ENCODE measurements around the gene DNAH9.

The DNAH9 gene

DNA sequence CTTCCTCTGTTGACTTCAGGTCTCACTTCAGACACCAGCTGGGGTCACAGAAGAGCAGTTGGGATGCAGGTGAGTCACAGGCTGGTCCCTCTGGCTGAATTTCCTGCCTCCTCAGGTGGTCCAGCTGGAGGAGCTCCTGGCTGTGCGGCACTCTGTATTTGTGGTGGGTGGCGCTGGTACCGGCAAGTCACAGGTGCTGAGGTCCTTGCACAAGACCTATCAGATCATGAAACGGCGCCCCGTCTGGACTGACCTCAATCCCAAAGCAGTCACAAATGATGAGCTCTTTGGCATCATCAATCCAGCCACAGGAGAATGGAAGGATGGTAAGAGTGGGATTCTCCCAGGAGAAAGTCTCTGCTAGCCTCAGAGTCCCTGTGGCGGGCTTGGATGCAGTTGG, 149.2 kb downstream of the DNAH9 start:
- Histone ChIP-seq H3K27me3 (no peaks in the 10 kb centered on the region), H3K4me1 (no peaks in the 10 kb centered on the region), H3K9me3 (no peaks in the 10 kb centered on the region), H3K36me3 (no peaks in the 10 kb centered on the region), H3K4me3 (ENCODE audit: low read depth, low read length) (no peak overlapping the region)
- no peak for TF ChIP-seq CTCF (IDR thresholded peaks at IDR 0.05; ENCODE audit: low read depth, low read length)
- no peak for DNase-seq

GRCh38 chr17:11757815-11758214, 159.5 kb downstream of the DNAH9 start:
- no peak for TF ChIP-seq CTCF (IDR thresholded peaks at IDR 0.05; ENCODE audit: low read depth, low read length)
- Histone ChIP-seq H3K9me3 (no peaks in the 10 kb centered on the region), H3K27me3 (no peaks in the 10 kb centered on the region), H3K36me3 (no peaks in the 10 kb centered on the region), H3K4me1 (no peaks in the 10 kb centered on the region), H3K4me3 (ENCODE audit: low read depth, low read length) (no peak overlapping the region)
- DNase-seq, result no peak

GRCh38 chr17:11768106-11768505, 169.8 kb downstream of the DNAH9 start:
- Histone ChIP-seq H3K27me3 (no peaks in the 10 kb centered on the region), H3K4me3 (ENCODE audit: low read depth, low read length) (no peak overlapping the region), H3K4me1 (no peaks in the 10 kb centered on the region), H3K36me3 (no peaks in the 10 kb centered on the region), H3K9me3 (no peaks in the 10 kb centered on the region)
- no peak for DNase-seq
- TF ChIP-seq CTCF (IDR thresholded peaks at IDR 0.05; ENCODE audit: low read depth, low read length), result no peak

DNA sequence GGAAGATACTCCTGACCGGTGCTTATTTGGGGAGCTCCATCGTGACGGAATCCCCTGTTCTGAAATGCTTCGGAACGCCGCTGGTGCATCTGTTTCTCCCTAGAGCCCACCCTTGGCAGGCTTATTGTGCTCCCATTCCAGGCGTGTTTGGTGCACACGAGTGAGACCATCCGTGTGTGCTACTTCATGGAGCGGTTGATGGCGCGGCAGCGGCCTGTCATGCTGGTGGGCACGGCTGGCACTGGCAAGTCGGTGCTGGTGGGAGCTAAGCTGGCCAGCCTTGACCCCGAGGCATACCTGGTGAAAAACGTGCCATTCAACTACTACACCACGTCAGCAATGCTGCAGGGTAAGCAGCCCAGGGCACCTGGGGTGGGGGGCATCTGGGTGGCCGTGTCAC, 170.7 kb downstream of the DNAH9 start:
- no peaks in the 10 kb centered on the region for H3K9me3 ChIP-seq
- no peak for TF ChIP-seq CTCF (IDR thresholded peaks at IDR 0.05; ENCODE audit: low read depth, low read length)
- H3K4me3 ChIP-seq (ENCODE audit: low read depth, low read length), result no peak overlapping the region
- H3K4me1 ChIP-seq, result no peaks in the 10 kb centered on the region
- H3K27me3 ChIP-seq, result no peaks in the 10 kb centered on the region
- no peak for DNase-seq
- H3K36me3 ChIP-seq, result no peaks in the 10 kb centered on the region

DNA sequence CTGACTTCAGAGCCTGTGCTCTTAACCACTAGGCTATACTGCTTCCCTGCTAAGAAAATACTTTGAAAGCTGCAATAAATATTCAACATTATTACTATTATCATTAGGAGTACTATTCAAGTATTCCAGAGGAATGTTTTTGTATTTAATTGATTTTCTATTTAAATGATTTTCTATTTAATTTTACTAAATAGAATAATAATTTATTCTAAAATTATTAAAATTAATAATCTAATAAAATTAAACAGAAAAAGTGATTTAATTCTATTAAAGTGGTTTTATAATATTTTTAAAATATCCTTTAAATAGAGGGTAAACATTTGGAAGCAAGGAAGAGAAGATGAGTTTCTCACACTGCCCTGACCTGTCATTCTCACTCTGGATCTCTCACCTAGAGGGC, 173.8 kb downstream of the DNAH9 start:
- no peak for DNase-seq
- no peaks in the 10 kb centered on the region for H3K36me3 ChIP-seq
- H3K9me3 ChIP-seq, result no peaks in the 10 kb centered on the region
- H3K4me1 ChIP-seq, result no peaks in the 10 kb centered on the region
- TF ChIP-seq CTCF (IDR thresholded peaks at IDR 0.05; ENCODE audit: low read depth, low read length), result no peak
- no peak overlapping the region for H3K4me3 ChIP-seq (ENCODE audit: low read depth, low read length)
- H3K27me3 ChIP-seq, result no peaks in the 10 kb centered on the region

DNA sequence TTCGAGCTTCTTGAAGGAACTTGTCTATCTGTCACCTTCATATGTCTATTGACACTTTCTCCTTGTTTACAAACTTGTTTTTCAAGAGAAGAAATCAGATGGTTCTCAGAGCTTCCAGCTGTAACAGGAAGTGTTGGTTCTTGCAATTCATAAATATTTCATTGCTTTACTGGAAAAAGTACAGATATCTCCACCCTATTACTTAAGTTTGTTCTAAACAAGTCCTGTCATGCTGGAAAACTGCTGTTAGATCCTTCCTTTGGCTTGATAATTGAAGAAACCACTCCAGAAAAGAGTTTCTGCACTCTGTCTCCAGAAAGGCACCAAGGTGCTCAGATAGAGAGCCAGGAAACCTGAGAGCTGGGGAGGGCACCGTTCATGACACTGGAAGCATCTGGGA, 181.6 kb downstream of the DNAH9 start:
- Histone ChIP-seq H3K4me1 (no peaks in the 10 kb centered on the region), H3K36me3 (no peaks in the 10 kb centered on the region), H3K27me3 (no peaks in the 10 kb centered on the region), H3K9me3 (no peaks in the 10 kb centered on the region), H3K4me3 (ENCODE audit: low read depth, low read length) (no peak overlapping the region)
- DNase-seq, result no peak
- no peak for TF ChIP-seq CTCF (IDR thresholded peaks at IDR 0.05; ENCODE audit: low read depth, low read length)

Measured in BE2C (cell line).